IMR-90 (cell line): ENCODE data around the gene KLHDC9. TPM values are rescaled to one million over a fixed set of nuclear protein-coding genes. Genes with fewer than 3 reads are reported as not detected.
A peak's percentile ranks its signal among the peaks of the same experiment; 100 is the strongest.

Experiments
- ATAC-seq: fragments of 200-7000 bp; cut with Tn5 transposase; 2 replicates; pipeline ENCODE4 v1.9.1; 2020; ENCODE audit warnings: low read depth, mild to moderate bottlenecking, moderate library complexity
- BruUV-seq: library from RNA; stranded (reverse); fragments of 400-500 nt; replicated peaks from 2 replicates; lab custom pipeline; 2021; lab: Mats Ljungman, UMichigan
- CTCF ChIA-PET: fragments of 300-600 bp; formaldehyde crosslinking; extraction: SDS; loops from one replicate; lab custom pipeline; 2021; ENCODE audit warnings: antibody characterized with exemption; lab: Yijun Ruan, JAX
- POLR2A ChIA-PET: fragments of 300-600 bp; sonication (Branson Sonifier 250); formaldehyde crosslinking; loops from one replicate; lab custom pipeline; 2022; ENCODE audit warnings: antibody characterized with exemption; ENCODE audit not compliant: unreplicated experiment; lab: Charles Lee
- DNase-seq: peaks from one replicate; pipeline ENCODE4 v3.0.0; 2013
- H2AFZ ChIP-seq: replicated peaks from 2 replicates; pipeline ENCODE3; 2013; ENCODE audit warnings: low read length, mild to moderate bottlenecking; ENCODE audit not compliant: poor library complexity
- H2AK5ac ChIP-seq: 2 replicates; pipeline ENCODE4 v1.6.1; 2013; ENCODE audit warnings: low read depth, low read length, inconsistent platforms
- H2AK9ac ChIP-seq: replicated peaks from 2 replicates; pipeline ENCODE3; 2013; ENCODE audit warnings: mild to moderate bottlenecking, low read depth, low read length, moderate library complexity; ENCODE audit not compliant: poor library complexity
- H2BK120ac ChIP-seq: 2 replicates; pipeline ENCODE4 v1.6.1; 2013; ENCODE audit warnings: low read depth, low read length, inconsistent platforms
- H2BK15ac ChIP-seq: 3 replicates; pipeline ENCODE4 v1.6.1; 2013; ENCODE audit warnings: low read depth, low read length, inconsistent platforms
- H2BK20ac ChIP-seq: 2 replicates; pipeline ENCODE4 v1.6.1; 2013; ENCODE audit warnings: low read depth, mild to moderate bottlenecking, inconsistent platforms, low read length, moderate library complexity
- H2BK5ac ChIP-seq: 2 replicates; pipeline ENCODE4 v1.6.1; 2013; ENCODE audit warnings: mild to moderate bottlenecking, low read depth, low read length, inconsistent platforms; ENCODE audit not compliant: poor library complexity, severe bottlenecking
- H3K14ac ChIP-seq: replicated peaks from 2 replicates; pipeline ENCODE4 v1.6.1; 2013; ENCODE audit warnings: low read depth, low read length, inconsistent platforms
- H3K18ac ChIP-seq: 2 replicates; pipeline ENCODE4 v1.6.1; 2013; ENCODE audit warnings: low read depth, low read length, control low read depth
- H3K23ac ChIP-seq: 2 replicates; pipeline ENCODE4 v1.6.1; 2013; ENCODE audit warnings: low read depth, low read length, inconsistent platforms
- H3K27ac ChIP-seq: 2 replicates; pipeline ENCODE4 v1.5.1; 2013; ENCODE audit warnings: mild to moderate bottlenecking, control low read depth, low read length; ENCODE audit not compliant: insufficient read depth
- H3K27me3 ChIP-seq: 2 replicates; pipeline ENCODE4 v1.6.1; 2013; ENCODE audit warnings: low read length; ENCODE audit not compliant: control insufficient read depth, insufficient read depth
- H3K36me3 ChIP-seq: 2 replicates; pipeline ENCODE4 v1.6.1; 2013; ENCODE audit warnings: low read length, mixed read lengths; ENCODE audit not compliant: control insufficient read depth, insufficient read depth
- H3K4ac ChIP-seq: 2 replicates; pipeline ENCODE4 v1.6.1; 2013; ENCODE audit warnings: low read depth, low read length, inconsistent platforms
- H3K4me1 ChIP-seq: 2 replicates; pipeline ENCODE4 v1.6.1; 2013; ENCODE audit warnings: low read length, mixed read lengths; ENCODE audit not compliant: control insufficient read depth, insufficient read depth
- H3K4me2 ChIP-seq: 2 replicates; pipeline ENCODE4 v1.6.1; 2013; ENCODE audit warnings: low read depth, mild to moderate bottlenecking, control low read depth, low read length, moderate library complexity
- H3K4me3 ChIP-seq: 2 replicates; pipeline ENCODE4 v1.5.1; 2013; ENCODE audit warnings: low read depth, mild to moderate bottlenecking, control low read depth, low read length, moderate library complexity; ENCODE audit not compliant: insufficient read depth
- H3K56ac ChIP-seq: 2 replicates; pipeline ENCODE4 v1.6.1; 2013; ENCODE audit warnings: low read length, inconsistent platforms; ENCODE audit not compliant: insufficient read depth; ENCODE audit errors: extremely low read depth
- H3K79me1 ChIP-seq, 2 experiments: 2 replicates each; pipeline ENCODE4 v1.6.1; 2013; ENCODE audit warnings: low read length in 2 of 2, inconsistent platforms in 1 of 2, low read depth in 1 of 2
- H3K9ac ChIP-seq: 2 replicates; pipeline ENCODE4 v1.6.1; 2013; ENCODE audit warnings: low read depth, low read length, control low read depth
- H3K9me1 ChIP-seq: 2 replicates; pipeline ENCODE4 v1.6.1; 2013; ENCODE audit warnings: low read length, inconsistent platforms; ENCODE audit not compliant: insufficient read depth
- H3K9me3 ChIP-seq: 2 replicates; pipeline ENCODE4 v1.6.1; 2013; ENCODE audit warnings: low read length; ENCODE audit not compliant: control insufficient read depth, insufficient read depth
- H4K20me1 ChIP-seq: 2 replicates; pipeline ENCODE4 v1.6.1; 2013; ENCODE audit warnings: low read length, inconsistent platforms; ENCODE audit not compliant: insufficient read depth
- H4K5ac ChIP-seq: 2 replicates; pipeline ENCODE4 v1.6.1; 2013; ENCODE audit warnings: mild to moderate bottlenecking, low read depth, low read length, control low read depth
- H4K8ac ChIP-seq, 2 experiments: 2 replicates each; pipeline ENCODE4 v1.6.1; 2013; ENCODE audit warnings: low read depth in 2 of 2, low read length in 2 of 2, control low read depth in 1 of 2, inconsistent platforms in 1 of 2
- H4K91ac ChIP-seq: 2 replicates; pipeline ENCODE4 v1.6.1; 2013; ENCODE audit warnings: low read depth, low read length, inconsistent platforms; ENCODE audit not compliant: insufficient read depth
- BHLHE40 ChIP-seq: fragments of 150-350 bp; IDR thresholded peaks from 2 replicates; pipeline ENCODE4 v1.6.1; 2016; ENCODE audit warnings: mild to moderate bottlenecking, low read depth, low read length
- CEBPB ChIP-seq: IDR thresholded peaks from 2 replicates; pipeline ENCODE4 v1.6.1; 2012; ENCODE audit warnings: low read depth, low read length, improper control_type of control experiment
- CHD1 ChIP-seq: IDR thresholded peaks from 2 replicates; pipeline ENCODE4 v1.6.1; 2012; ENCODE audit warnings: low read depth, low read length, improper control_type of control experiment
- CTCF ChIP-seq: conservative IDR thresholded peaks from 2 replicates; pipeline ENCODE4 v1.5.1; 2012; ENCODE audit warnings: mild to moderate bottlenecking, low read depth, low read length, improper control_type of control experiment
- ELK1 ChIP-seq: fragments of 150-350 bp; IDR thresholded peaks from 2 replicates; pipeline ENCODE4 v1.6.1; 2016; ENCODE audit warnings: low read depth, mild to moderate bottlenecking, low read length, moderate library complexity, borderline replicate concordance
- FOS ChIP-seq: fragments of 150-350 bp; IDR thresholded peaks from 2 replicates; pipeline ENCODE4 v1.6.1; 2016; ENCODE audit warnings: low read depth, low read length
- MAFK ChIP-seq: IDR thresholded peaks from 2 replicates; pipeline ENCODE4 v1.6.1; 2012; ENCODE audit warnings: low read depth, low read length, improper control_type of control experiment
- MAZ ChIP-seq: IDR thresholded peaks from 2 replicates; pipeline ENCODE4 v1.6.1; 2012; ENCODE audit warnings: low read depth, mild to moderate bottlenecking, low read length, improper control_type of control experiment, moderate library complexity, borderline replicate concordance
- MXI1 ChIP-seq: IDR thresholded peaks from 2 replicates; pipeline ENCODE4 v1.6.1; 2012; ENCODE audit warnings: low read depth, mild to moderate bottlenecking, low read length, moderate library complexity, borderline replicate concordance
- NFE2L2 ChIP-seq: fragments of 150-350 bp; IDR thresholded peaks from 2 replicates; pipeline ENCODE4 v1.6.1; 2016; ENCODE audit warnings: low read depth, mild to moderate bottlenecking, low read length
- POLR2A ChIP-seq: IDR thresholded peaks from 2 replicates; pipeline ENCODE4 v1.6.1; 2012; ENCODE audit warnings: mild to moderate bottlenecking, low read depth, low read length
- RAD21 ChIP-seq: IDR thresholded peaks from 2 replicates; pipeline ENCODE4 v1.6.1; 2012; ENCODE audit warnings: low read length, improper control_type of control experiment
- RCOR1 ChIP-seq: IDR thresholded peaks from 2 replicates; pipeline ENCODE4 v1.6.1; 2012; ENCODE audit warnings: mild to moderate bottlenecking, low read length, improper control_type of control experiment; ENCODE audit not compliant: insufficient replicate concordance
- RFX5 ChIP-seq: IDR thresholded peaks from 2 replicates; pipeline ENCODE4 v1.8.0; 2012; ENCODE audit warnings: low read depth, mild to moderate bottlenecking, low read length, moderate library complexity
- SMC3 ChIP-seq: fragments of 150-350 bp; IDR thresholded peaks from 2 replicates; pipeline ENCODE4 v1.6.1; 2016; ENCODE audit warnings: low read depth, mild to moderate bottlenecking, antibody characterized with exemption, low read length, moderate library complexity
- WGBS, 2 experiments: methylation state at CpG; one replicate each; pipeline versions ENCODE4 v1.1.5 to v1.1.7; 2013; ENCODE audit warnings: missing lambda C conversion rate in 2 of 2; ENCODE audit not compliant: insufficient read length in 1 of 2; ENCODE audit errors: extremely low coverage in 2 of 2; 5-methylcytosine and 5-hydroxymethylcytosine counted together
- dilution Hi-C: fragments of 300-500 bp; cut with HindIII; formaldehyde crosslinking; loops from one replicate; pipeline ENCODE4 v1.14.3; 2018; ENCODE audit warnings: low sequenced_read_pairs; ENCODE audit not compliant: unreplicated experiment
- in situ Hi-C: fragments of 300-500 bp; cut with MboI; formaldehyde crosslinking; loops from 3 replicates; pipeline ENCODE4 v1.14.3; 2019; ENCODE audit warnings: low sequenced_read_pairs, inconsistent platforms, mixed read lengths
- intact Hi-C: fragments of 100-400 bp; cut with micrococcal nuclease; formaldehyde crosslinking; loops from 2 replicates; pipeline ENCODE4 v1.10.0; 2022
- polyA plus RNA-seq, 3 experiments: library from polyadenylated mRNA; depleted of rRNA; stranded (reverse); fragments of >200 nt; gene quantifications; 2 replicates each; pipeline ENCODE4 v1.2.3, GENCODE V29; 2012; ENCODE audit warnings: low replicate concordance in 1 of 3
- total RNA-seq: library from RNA; depleted of rRNA; stranded (reverse); fragments of >200 nt; gene quantifications from 2 replicates; pipeline ENCODE4 v1.2.3, GENCODE V29; 2012

Gene KLHDC9
- total and polyA plus RNA-seq, 2 of the 4 experiments (the other 2 are of a cell fraction) = 0.18 to 0.70 TPM

- Histone ChIP-seq H3K9me3 (no peaks in the 10 kb centered on the region), H3K27ac (peak overlapping the region; percentile 90), H3K27me3 (no peaks in the 10 kb centered on the region), H3K79me1 (peaks cover 25 to 81% of the 10 kb centered on the region in 2 experiments), H3K18ac (peak overlapping the region; percentile 80), H3K4ac (peak overlapping the region; percentile 97), H2AFZ (peak overlapping the region; percentile 91), H3K9ac (peak overlapping the region; percentile 93), H2BK5ac (peak overlapping the region; percentile 87), H2BK15ac (peak overlapping the region; percentile 10; the same call in 1 of the 3 replicates), H3K4me3 (peak overlapping the region; percentile 72), H3K9me1 (peaks cover 5% of the 10 kb centered on the region), H2BK20ac (no peak overlapping the region), H3K36me3 (peaks cover 15% of the 10 kb centered on the region), H3K23ac (peak overlapping the region; percentile 57), H3K4me1 (no peaks in the 10 kb centered on the region; the same call in 1 of the 2 replicates), H4K91ac (peak overlapping the region; percentile 81), H2BK120ac (peak overlapping the region; percentile 63), H2AK5ac (peak overlapping the region; percentile 90), H2AK9ac (peak overlapping the region; percentile 99), H3K14ac (peak overlapping the region; percentile 88), H3K56ac (peak overlapping the region; percentile 24; the same call in 1 of the 2 replicates), H4K8ac (peak overlapping the region; percentile 44 to 90), H4K20me1 (no peaks in the 10 kb centered on the region), H3K4me2 (peak overlapping the region; percentile 96), H4K5ac (peak overlapping the region; percentile 79)
- intact Hi-C loops = loop anchor here (1.0 kb wide), 1 partner anchor 13 kb away; the partner anchor contains the start of genes NIT1 and PFDN2
- BruUV-seq = no TSS peak
- DNase-seq = peak; percentile 24
- POLR2A ChIA-PET = interaction anchor here (0.6 to 1.5 kb wide), 3 partner anchors 10 to 94 kb away, joined by 6 to 9 read pairs (median 8); partner anchors contain the start of genes NIT1 and PFDN2
- in situ Hi-C loops = no loop called here
- peak; percentile 6; the same call in 1 of the 2 replicates for ATAC-seq
- WGBS, 2 experiments = 0% methylated on average over 4 of the region's 22 CpGs; no CpG with 5 or more reads in 1 of the 2 experiments
- dilution Hi-C loops = no loop called here
- CTCF ChIA-PET = no interaction called here
- TF ChIP-seq MAZ (no peak), MAFK (no peak), ELK1 (no peak), RAD21 (no peak), RFX5 (no peak), CEBPB (no peak), BHLHE40 (no peak), SMC3 (no peak), MXI1 (no peak), CTCF (no peak), FOS (no peak), POLR2A (no peak), CHD1 (no peak), NFE2L2 (no peak), RCOR1 (no peak)
Observed at GRCh38 chr1:161131523-161132409, 33.6 kb downstream of the KLHDC9 start.
